C4-2B (cell line): ENCODE data around the gene SRPK2.

Experiments used
- H3K27ac ChIP-seq: fragments of 450-650 bp; 2 replicates; pipeline ENCODE4 v1.5.1; 2017
- ZFX ChIP-seq: fragments of 450-650 bp; IDR thresholded peaks from 2 replicates; pipeline ENCODE4 v1.6.1; 2017
- TF ChIP-seq, protein P1 (sequence below): fragments of 450-650 bp; conservative IDR thresholded peaks from 2 replicates; pipeline ENCODE4 v1.5.1; 2017; ENCODE audit warnings: mild to moderate bottlenecking

Gene SRPK2

DNA sequence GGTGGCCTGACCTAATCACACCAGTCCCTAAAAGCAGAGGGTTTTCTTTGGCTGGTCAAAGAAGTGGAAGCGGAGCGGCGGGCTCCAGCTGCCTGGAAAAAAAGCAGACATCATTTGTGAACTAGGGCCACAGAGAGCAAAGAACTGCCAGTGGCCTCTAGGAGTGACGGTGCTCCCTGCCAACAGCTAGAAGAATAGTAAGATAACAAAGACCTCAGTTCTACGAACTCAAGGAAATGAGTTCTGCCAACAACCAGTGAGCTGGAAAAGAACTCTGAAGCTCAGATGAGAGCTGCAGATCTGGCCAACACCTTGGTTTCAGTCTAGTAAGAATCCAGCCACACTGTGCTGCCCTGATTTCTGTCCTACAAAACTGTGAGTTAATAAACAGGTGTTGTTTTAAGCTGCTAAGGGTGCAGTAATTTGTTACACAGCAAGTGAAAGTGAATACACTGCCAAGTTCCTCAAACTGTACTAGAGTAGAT is 178.0 kb downstream of the SRPK2 start:
- TF ChIP-seq, protein P1, sequence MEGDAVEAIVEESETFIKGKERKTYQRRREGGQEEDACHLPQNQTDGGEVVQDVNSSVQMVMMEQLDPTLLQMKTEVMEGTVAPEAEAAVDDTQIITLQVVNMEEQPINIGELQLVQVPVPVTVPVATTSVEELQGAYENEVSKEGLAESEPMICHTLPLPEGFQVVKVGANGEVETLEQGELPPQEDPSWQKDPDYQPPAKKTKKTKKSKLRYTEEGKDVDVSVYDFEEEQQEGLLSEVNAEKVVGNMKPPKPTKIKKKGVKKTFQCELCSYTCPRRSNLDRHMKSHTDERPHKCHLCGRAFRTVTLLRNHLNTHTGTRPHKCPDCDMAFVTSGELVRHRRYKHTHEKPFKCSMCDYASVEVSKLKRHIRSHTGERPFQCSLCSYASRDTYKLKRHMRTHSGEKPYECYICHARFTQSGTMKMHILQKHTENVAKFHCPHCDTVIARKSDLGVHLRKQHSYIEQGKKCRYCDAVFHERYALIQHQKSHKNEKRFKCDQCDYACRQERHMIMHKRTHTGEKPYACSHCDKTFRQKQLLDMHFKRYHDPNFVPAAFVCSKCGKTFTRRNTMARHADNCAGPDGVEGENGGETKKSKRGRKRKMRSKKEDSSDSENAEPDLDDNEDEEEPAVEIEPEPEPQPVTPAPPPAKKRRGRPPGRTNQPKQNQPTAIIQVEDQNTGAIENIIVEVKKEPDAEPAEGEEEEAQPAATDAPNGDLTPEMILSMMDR, result no peak
- no peak for TF ChIP-seq ZFX
- no peak overlapping the region for H3K27ac ChIP-seq

DNA sequence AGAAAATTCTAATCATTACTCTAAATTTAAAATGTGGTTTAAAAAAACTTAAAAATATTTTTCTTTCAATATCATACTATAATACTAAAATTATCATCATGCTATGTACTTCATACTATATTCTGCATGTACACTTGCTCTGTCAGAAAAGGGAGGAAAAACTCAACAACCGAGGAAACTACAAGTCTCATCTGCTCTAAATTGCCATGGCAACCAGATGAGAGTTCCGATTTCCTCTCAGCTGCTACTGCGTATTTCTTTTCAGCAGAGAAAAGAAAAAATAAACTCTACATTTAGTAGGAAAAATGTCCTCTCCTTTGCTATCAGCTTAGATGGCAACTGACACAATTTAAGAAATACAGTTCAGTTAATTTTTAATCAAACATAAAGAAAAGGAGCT is 178.9 kb downstream of the SRPK2 start:
- TF ChIP-seq, protein P1, result no peak
- TF ChIP-seq ZFX, result no peak
- no peak overlapping the region for H3K27ac ChIP-seq

DNA sequence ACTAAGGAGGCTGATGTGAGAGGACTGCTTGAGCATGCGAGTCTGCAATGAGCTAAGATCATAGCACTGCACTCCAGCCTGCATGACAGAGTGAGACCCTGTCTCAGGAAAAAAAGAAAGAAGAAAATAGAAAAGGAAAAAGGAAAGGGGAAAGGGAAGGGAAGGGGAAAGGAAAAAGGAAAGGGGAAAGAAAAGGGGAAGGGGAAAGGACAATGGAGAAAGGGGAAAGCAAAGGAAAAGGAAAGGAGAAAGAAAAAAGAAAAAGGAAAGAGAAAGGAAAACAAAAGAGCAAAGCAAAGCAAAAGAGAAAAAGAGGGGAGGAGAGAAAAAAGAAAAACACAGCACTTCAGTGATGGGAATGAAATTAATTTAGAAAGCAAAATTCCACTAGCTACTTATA is 179.3 kb downstream of the SRPK2 start:
- TF ChIP-seq, protein P1, result no peak
- TF ChIP-seq ZFX, result no peak
- no peak overlapping the region for H3K27ac ChIP-seq

DNA sequence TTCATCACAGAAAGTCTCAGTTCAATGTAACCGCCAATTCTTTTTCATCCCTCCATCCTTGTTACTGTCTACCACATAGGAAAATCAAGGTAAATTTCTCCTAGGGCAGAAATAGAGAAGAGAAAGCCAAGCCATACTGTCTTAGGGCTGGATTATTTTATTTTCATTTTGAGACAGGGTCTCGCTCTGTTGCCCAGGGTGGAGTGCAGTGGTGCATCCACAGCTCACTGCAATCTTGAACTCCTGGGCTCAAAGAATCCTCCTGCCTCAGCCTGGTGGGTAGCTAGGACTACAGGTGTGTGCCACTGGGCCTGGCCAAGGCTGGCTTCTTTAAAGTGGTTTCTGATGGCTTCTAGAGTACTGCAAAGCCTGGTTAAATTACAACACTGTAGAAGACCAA is 181.7 kb downstream of the SRPK2 start:
- TF ChIP-seq, protein P1, result no peak
- no peak for TF ChIP-seq ZFX
- no peak overlapping the region for H3K27ac ChIP-seq

DNA sequence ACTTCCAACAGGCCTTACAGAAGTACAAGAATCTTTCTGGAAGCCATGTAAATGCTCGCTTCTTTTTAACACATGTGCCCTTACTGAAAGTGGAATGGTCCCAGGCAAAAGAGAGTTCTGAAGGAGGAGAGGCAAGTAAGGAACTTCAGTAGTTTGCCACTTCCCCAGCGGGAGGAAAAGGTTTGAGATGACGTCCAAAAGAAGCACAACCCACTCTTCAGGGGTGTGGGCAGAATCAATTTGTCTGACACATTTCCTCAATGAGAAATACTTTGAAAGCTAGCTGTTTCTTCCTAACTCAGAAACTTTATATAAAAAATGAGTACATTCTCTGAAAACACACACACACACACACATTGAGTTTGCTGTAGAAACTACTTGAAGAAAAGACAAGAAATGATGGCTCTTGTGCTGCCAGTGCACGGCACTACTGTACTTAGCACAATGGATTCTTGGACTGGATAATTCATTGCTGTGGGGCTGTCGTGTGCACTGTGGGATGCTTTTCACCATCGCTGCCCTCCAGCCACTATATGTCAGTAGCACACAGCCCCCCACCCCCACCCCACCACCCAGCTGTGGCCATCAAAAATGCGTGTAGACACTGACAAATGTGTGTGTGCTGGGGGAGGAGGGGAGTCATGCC is 183.0 kb downstream of the SRPK2 start:
- no peak overlapping the region for H3K27ac ChIP-seq
- TF ChIP-seq, protein P1, result no peak
- TF ChIP-seq ZFX, result no peak

DNA sequence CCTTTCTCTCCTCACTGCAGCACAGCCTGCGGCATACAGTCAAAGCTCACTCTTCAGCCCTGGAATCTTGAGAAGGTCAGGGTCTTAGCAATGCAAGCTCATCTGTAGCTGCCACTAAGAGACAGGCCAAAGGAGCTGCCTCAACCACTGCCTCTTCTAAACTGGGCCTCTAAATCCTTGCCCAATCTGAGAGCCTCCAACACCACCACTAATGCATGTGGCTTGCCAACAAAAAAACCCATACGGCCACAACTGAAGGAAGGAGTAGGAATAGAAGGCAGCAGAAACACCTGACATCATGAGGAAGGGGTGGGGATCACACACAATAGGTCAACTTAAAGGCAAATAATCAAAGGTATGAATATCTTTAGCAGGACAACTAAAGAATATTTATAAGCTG is 183.8 kb downstream of the SRPK2 start:
- no peak overlapping the region for H3K27ac ChIP-seq
- TF ChIP-seq, protein P1, result no peak
- TF ChIP-seq ZFX, result no peak

DNA sequence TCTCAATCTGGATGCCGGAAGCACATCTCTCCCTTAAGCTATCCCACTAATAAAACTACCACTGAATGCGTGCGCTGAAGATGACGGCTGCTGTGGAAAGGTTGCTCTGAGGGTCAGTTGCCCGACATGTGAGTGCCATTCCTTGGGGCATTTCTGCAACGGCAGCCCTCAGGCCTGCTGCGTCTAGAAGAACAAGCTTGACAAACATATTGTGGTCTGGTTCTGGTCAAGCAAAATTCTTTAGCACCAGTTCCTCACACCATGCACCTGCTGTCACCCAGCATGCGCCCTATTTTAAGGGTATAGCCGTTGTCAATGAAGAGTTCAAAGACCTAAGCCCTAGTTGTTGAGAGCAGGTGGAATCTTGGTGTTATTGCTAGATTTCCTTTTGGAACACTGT is 184.2 kb downstream of the SRPK2 start:
- no peak overlapping the region for H3K27ac ChIP-seq
- TF ChIP-seq ZFX, result no peak
- TF ChIP-seq, protein P1, result no peak
